SK-N-SH (cell line): ENCODE data around the gene ITIH2. TPM values are rescaled to one million over a fixed set of nuclear protein-coding genes. Genes with fewer than 3 reads are reported as not detected.

Experiments
- CTCF ChIA-PET: fragments of 300-600, 350-600 bp; formaldehyde crosslinking; extraction: SDS; loops from one replicate; lab custom pipeline; 2021; lab: Yijun Ruan, JAX
- POLR2A ChIA-PET: fragments of 350-600 bp; sonication (Branson Sonifier 250); formaldehyde crosslinking; extraction: SDS; loops from one replicate; lab custom pipeline; 2020; ENCODE audit warnings: antibody characterized with exemption, inconsistent platforms; lab: Yijun Ruan, JAX
- DNase-seq: peaks from one replicate; pipeline ENCODE4 v3.0.0; 2012
- H2AFZ ChIP-seq: fragments of 200-600 bp; sonication (generic); 2 replicates; pipeline ENCODE4 v1.8.1; 2016; ENCODE audit warnings: antibody characterized with exemption, mild to moderate bottlenecking, low read depth
- H3F3A ChIP-seq: fragments of 200-600 bp; sonication (generic); replicated peaks from 2 replicates; pipeline ENCODE3; 2016; ENCODE audit warnings: antibody characterized with exemption, mild to moderate bottlenecking; ENCODE audit not compliant: insufficient read depth
- H3K27ac ChIP-seq, 2 experiments: fragments of 200-500 bp in 1 of 2; fragments of 200-600 bp in 1 of 2; sonication (Bioruptor generic) in 1 of 2; sonication (generic), shearing (Covaris generic) in 1 of 2; 2 replicates each; pipeline versions ENCODE4 v1.5.1 to v1.6.1; 2014 to 2016; ENCODE audit warnings: low read depth in 2 of 2, inconsistent platforms in 1 of 2, low read length in 1 of 2, mild to moderate bottlenecking in 1 of 2, mixed read lengths in 1 of 2
- H3K27me3 ChIP-seq: fragments of 200-600 bp; sonication (generic), shearing (Covaris generic); 2 replicates; pipeline ENCODE4 v1.6.1; 2016; ENCODE audit warnings: mixed run types; ENCODE audit not compliant: insufficient read depth
- H3K36me3 ChIP-seq, 2 experiments: fragments of 200-500 bp in 1 of 2; fragments of 200-600 bp in 1 of 2; sonication (Bioruptor generic) in 1 of 2; sonication (generic) in 1 of 2; replicated peaks in 1 of 2; 2 replicates each; pipeline versions ENCODE3 to v1.5.1; 2014 to 2016; ENCODE audit warnings: low read length in 1 of 2, mild to moderate bottlenecking in 1 of 2; ENCODE audit not compliant: insufficient read depth in 2 of 2, control insufficient read depth in 1 of 2
- H3K4me1 ChIP-seq, 2 experiments: fragments of 200-500 bp in 1 of 2; fragments of 200-600 bp in 1 of 2; sonication (Bioruptor generic) in 1 of 2; sonication (generic), shearing (Covaris generic) in 1 of 2; 2 replicates each; pipeline versions ENCODE4 v1.5.1 to v1.6.1; 2014 to 2016; ENCODE audit warnings: low read depth in 1 of 2, low read length in 1 of 2, mixed run types in 1 of 2; ENCODE audit not compliant: insufficient read depth in 2 of 2, control insufficient read depth in 1 of 2
- H3K4me2 ChIP-seq: fragments of 200-600 bp; sonication (generic), shearing (Covaris generic); 2 replicates; pipeline ENCODE4 v1.6.1; 2017; ENCODE audit warnings: mixed run types
- H3K4me3 ChIP-seq, 2 experiments: fragments of 200-500 bp in 1 of 2; fragments of 200-600 bp in 1 of 2; sonication (Bioruptor generic) in 1 of 2; sonication (generic), shearing (Covaris generic) in 1 of 2; 2 replicates each; pipeline versions ENCODE4 v1.5.1 to v1.8.1; 2014 to 2016; ENCODE audit warnings: low read depth in 2 of 2, inconsistent platforms in 1 of 2, low read length in 1 of 2, mild to moderate bottlenecking in 1 of 2, mixed read lengths in 1 of 2, moderate library complexity in 1 of 2
- H3K79me2 ChIP-seq: fragments of 200-600 bp; sonication (generic); 2 replicates; pipeline ENCODE4 v1.8.1; 2017; ENCODE audit warnings: mild to moderate bottlenecking; ENCODE audit not compliant: insufficient read depth
- H3K9ac ChIP-seq: fragments of 200-600 bp; sonication (generic); 2 replicates; pipeline ENCODE4 v1.6.1; 2017; ENCODE audit warnings: mixed run types
- H3K9me2 ChIP-seq: fragments of 200-600 bp; sonication (generic); 2 replicates; pipeline ENCODE4 v1.6.1; 2017; ENCODE audit warnings: mixed run types
- H3K9me3 ChIP-seq: fragments of 200-600 bp; sonication (generic); 2 replicates; pipeline ENCODE4 v1.6.1; 2017; ENCODE audit warnings: mixed run types, mild to moderate bottlenecking, moderate library complexity
- H4K20me1 ChIP-seq: fragments of 200-600 bp; sonication (generic); 2 replicates; pipeline ENCODE4 v1.6.1; 2017; ENCODE audit warnings: mild to moderate bottlenecking, mixed run types; ENCODE audit not compliant: insufficient read depth
- CHD2 ChIP-seq: fragments of 150-350 bp; IDR thresholded peaks from 2 replicates; pipeline ENCODE4 v1.6.1; 2018; ENCODE audit warnings: low read length; ENCODE audit not compliant: partially characterized antibody
- ELF1 ChIP-seq: IDR thresholded peaks from 2 replicates; pipeline ENCODE4 v1.4.0; 2012
- EZH2phosphoT487 ChIP-seq: fragments of 200-600 bp; sonication (generic); IDR thresholded peaks from 2 replicates; pipeline ENCODE4 v1.6.1; 2017; ENCODE audit warnings: low read depth, mixed run types, mild to moderate bottlenecking, antibody characterized with exemption, moderate library complexity, borderline replicate concordance
- FOXM1 ChIP-seq: IDR thresholded peaks from 2 replicates; pipeline ENCODE4 v1.4.0; 2012; ENCODE audit warnings: low read depth, mild to moderate bottlenecking
- GATA2 ChIP-seq: sonication (generic); formaldehyde crosslinking; IDR thresholded peaks from 2 replicates; pipeline ENCODE4 v1.5.0; 2020; ENCODE audit warnings: mild to moderate bottlenecking, missing genetic modification reagents
- NFIC ChIP-seq: IDR thresholded peaks from 2 replicates; pipeline ENCODE4 v1.4.0; 2012; ENCODE audit warnings: borderline replicate concordance
- PBX3 ChIP-seq: IDR thresholded peaks from 2 replicates; pipeline ENCODE4; 2012
- RAD21 ChIP-seq: IDR thresholded peaks from 2 replicates; pipeline ENCODE4 v1.6.1; 2012; ENCODE audit warnings: mild to moderate bottlenecking, low read length
- REST ChIP-seq: IDR thresholded peaks from 2 replicates; pipeline ENCODE4 v1.6.1; 2012; ENCODE audit warnings: mild to moderate bottlenecking, low read depth, low read length, moderate library complexity
- RFX5 ChIP-seq: IDR thresholded peaks from 2 replicates; pipeline ENCODE4 v1.6.1; 2012; ENCODE audit warnings: mild to moderate bottlenecking, improper control_type of control experiment, low read length
- RXRA ChIP-seq: IDR thresholded peaks from 2 replicates; pipeline ENCODE4 v1.4.0; 2012; ENCODE audit warnings: low read depth, mild to moderate bottlenecking, borderline replicate concordance
- SIN3A ChIP-seq: IDR thresholded peaks from 2 replicates; pipeline ENCODE4 v1.6.1; 2012; ENCODE audit warnings: low read depth, mild to moderate bottlenecking, low read length, moderate library complexity, borderline replicate concordance
- SMC3 ChIP-seq: IDR thresholded peaks from 2 replicates; pipeline ENCODE4 v1.6.1; 2012; ENCODE audit warnings: low read depth, low read length, improper control_type of control experiment
- TCF12 ChIP-seq: IDR thresholded peaks from 2 replicates; pipeline ENCODE4 v1.4.0; 2012
- TEAD4 ChIP-seq: IDR thresholded peaks from 2 replicates; pipeline ENCODE4 v1.4.0; 2012; ENCODE audit warnings: mild to moderate bottlenecking, borderline replicate concordance; ENCODE audit not compliant: insufficient read depth
- ZBTB33 ChIP-seq: IDR thresholded peaks from 2 replicates; pipeline ENCODE4 v1.4.0; 2012; ENCODE audit warnings: low read depth, borderline replicate concordance
- WGBS: methylation state at CpG from one replicate; pipeline ENCODE4 v1.1.6; 2017; ENCODE audit warnings: low lambda C conversion rate; 5-methylcytosine and 5-hydroxymethylcytosine counted together
- polyA plus RNA-seq, 3 experiments: library from polyadenylated mRNA; depleted of rRNA; stranded (reverse); fragments of >200 nt; gene quantifications; 2 replicates each; pipeline ENCODE4 v1.2.3, GENCODE V29; 2012

ITIH2 gene
- polyA plus RNA-seq, 1 of the 3 experiments (the other 2 are of a cell fraction), result not detected

- Histone ChIP-seq H3K27me3 (no peaks in the 10 kb centered on the region), H3K4me3 (no peak overlapping the region), H3K4me2 (no peak overlapping the region), H3K27ac (no peak overlapping the region), H2AFZ (no peak overlapping the region), H3K79me2 (no peaks in the 10 kb centered on the region), H3K36me3 (no peaks in the 10 kb centered on the region), H3K4me1 (no peaks in the 10 kb centered on the region), H3K9ac (no peak overlapping the region), H3K9me2 (no peaks in the 10 kb centered on the region), H4K20me1 (no peaks in the 10 kb centered on the region), H3F3A (no peaks in the 10 kb centered on the region), H3K9me3 (no peaks in the 10 kb centered on the region)
- ChIA-PET POLR2A (no interaction called here), CTCF (no interaction called here)
- 87% methylated on average over 10 of the region's 13 CpGs for WGBS
- no peak for DNase-seq
- TF ChIP-seq SMC3, result no peak
- no peak for TF ChIP-seq PBX3
- no peak for TF ChIP-seq RXRA
- no peak for TF ChIP-seq ZBTB33
- no peak for TF ChIP-seq TEAD4
- TF ChIP-seq EZH2phosphoT487, result no peak
- no peak for TF ChIP-seq ELF1
- no peak for TF ChIP-seq FOXM1
- no peak for TF ChIP-seq RFX5
- TF ChIP-seq TCF12, result no peak
- TF ChIP-seq SIN3A, result no peak
- no peak for TF ChIP-seq REST
- no peak for TF ChIP-seq CHD2
- TF ChIP-seq RAD21, result no peak
- TF ChIP-seq GATA2 (CRISPR knock-in tag), result no peak
- TF ChIP-seq NFIC, result no peak
Measured at GRCh38 chr10:7734821-7735220, 31.7 kb downstream of the ITIH2 start.
